K562 (cell line): Measurements from ENCODE around the gene IRF1. TPM values are rescaled to one million over a fixed set of nuclear protein-coding genes. Genes with fewer than 3 reads are reported as not detected.

Experiments used
- C11orf30 ChIP-seq: fragments of 450-650 bp; IDR thresholded peaks from 2 replicates; pipeline ENCODE4 v1.6.1; 2016; ENCODE audit warnings: low read depth, mild to moderate bottlenecking
- CBX8 ChIP-seq: fragments of 200-600 bp; sonication (generic); IDR thresholded peaks from 2 replicates; pipeline ENCODE4 v1.6.1; 2012; ENCODE audit warnings: borderline replicate concordance, mixed run types, low read depth, mild to moderate bottlenecking, moderate library complexity, mixed read lengths, low read length, control low read depth, inconsistent platforms; ENCODE audit not compliant: poor library complexity, severe bottlenecking; ENCODE audit errors: extremely low read depth
- HDAC1 ChIP-seq, 2 experiments: fragments of 450-650 bp; IDR thresholded peaks; 2 replicates each; pipeline ENCODE4 v1.6.1; 2016 to 2017; ENCODE audit warnings: inconsistent platforms in 1 of 2, mild to moderate bottlenecking in 1 of 2, moderate library complexity in 1 of 2
- NBN ChIP-seq: fragments of 450-650 bp; IDR thresholded peaks from 2 replicates; pipeline ENCODE4 v1.6.1; 2016; ENCODE audit warnings: low read depth, mild to moderate bottlenecking
- NFXL1 ChIP-seq: fragments of 450-650 bp; formaldehyde crosslinking; IDR thresholded peaks from 2 replicates; pipeline ENCODE4 v1.4.0; 2021; ENCODE audit warnings: mild to moderate bottlenecking
- POLR2A ChIP-seq: fragments of 450-650 bp; conservative IDR thresholded peaks from 2 replicates; pipeline ENCODE4 v1.6.1; 2016
- ZNF124 ChIP-seq: sonication (generic); formaldehyde crosslinking; IDR thresholded peaks from 2 replicates; pipeline ENCODE4 v1.8.1; 2022; ENCODE audit warnings: missing genetic modification reagents
- ZNF408 ChIP-seq: fragments of 250-450 bp; sonication (Bioruptor Pico); IDR thresholded peaks from 2 replicates; pipeline ENCODE4 v1.4.0; 2020; ENCODE audit warnings: low read depth, mild to moderate bottlenecking, moderate library complexity
- polyA plus RNA-seq, 8 experiments: library from polyadenylated mRNA; depleted of rRNA in 4 of 8; stranded (reverse) in 5 of 8; unstranded in 3 of 8; fragments of >200 nt; fragmentation: Nextera tagmentation in 2 of 8; fragmentation: Illumina TruSeq in 1 of 8; extraction: Ambion mirVana in 2 of 8; extraction: Trizol in 1 of 8; gene quantifications; 2 replicates each; pipeline versions ENCODE4 v1.2.1 to v1.2.3, GENCODE V29; 2011 to 2014; ENCODE audit warnings: inconsistent platforms in 1 of 8, missing spikeins in 1 of 8
- total RNA-seq, 7 experiments: library from RNA; depleted of rRNA in 6 of 7; stranded (reverse); fragments of >200 nt in 6 of 7; fragmentation: Illumina TruSeq in 2 of 7; extraction: Trizol in 2 of 7; gene quantifications; 2 replicates each; pipeline versions ENCODE4 v1.2.1 to v1.2.3, GENCODE V29; 2011 to 2021; ENCODE audit warnings: low replicate concordance in 1 of 7
- TF ChIP-seq, protein P1 (sequence below): fragments of 450-650 bp; formaldehyde crosslinking; IDR thresholded peaks from 2 replicates; pipeline ENCODE4 v1.4.0; 2020; ENCODE audit warnings: mild to moderate bottlenecking, moderate library complexity
- TF ChIP-seq, protein P2 (sequence below): fragments of 250-450 bp; sonication (Bioruptor Pico); IDR thresholded peaks from 2 replicates; pipeline ENCODE4 v1.9.0; 2021; ENCODE audit warnings: mild to moderate bottlenecking, inconsistent platforms
- TF ChIP-seq, protein P3 (sequence below), 2 experiments: fragments of 450-650 bp; IDR thresholded peaks; 2 replicates each; pipeline ENCODE4 v1.6.1; 2018; ENCODE audit warnings: mild to moderate bottlenecking in 2 of 2, low read depth in 1 of 2; ENCODE audit not compliant: partially characterized antibody in 2 of 2
- TF ChIP-seq, protein P4 (sequence below): sonication (generic); formaldehyde crosslinking; IDR thresholded peaks from 2 replicates; pipeline ENCODE4 v1.5.0; 2020; ENCODE audit warnings: missing genetic modification reagents
- TF ChIP-seq, protein P5 (sequence below): sonication (generic); formaldehyde crosslinking; IDR thresholded peaks from 2 replicates; pipeline ENCODE4 v1.9.0; 2022; ENCODE audit warnings: mild to moderate bottlenecking, missing genetic modification reagents

The IRF1 gene
- total and polyA plus RNA-seq, 9 of the 15 experiments (the other 6 are each of a cell fraction or from before 2014, with no cell fraction given) = 1.1 to 12.3 (median 5.9) TPM

DNA sequence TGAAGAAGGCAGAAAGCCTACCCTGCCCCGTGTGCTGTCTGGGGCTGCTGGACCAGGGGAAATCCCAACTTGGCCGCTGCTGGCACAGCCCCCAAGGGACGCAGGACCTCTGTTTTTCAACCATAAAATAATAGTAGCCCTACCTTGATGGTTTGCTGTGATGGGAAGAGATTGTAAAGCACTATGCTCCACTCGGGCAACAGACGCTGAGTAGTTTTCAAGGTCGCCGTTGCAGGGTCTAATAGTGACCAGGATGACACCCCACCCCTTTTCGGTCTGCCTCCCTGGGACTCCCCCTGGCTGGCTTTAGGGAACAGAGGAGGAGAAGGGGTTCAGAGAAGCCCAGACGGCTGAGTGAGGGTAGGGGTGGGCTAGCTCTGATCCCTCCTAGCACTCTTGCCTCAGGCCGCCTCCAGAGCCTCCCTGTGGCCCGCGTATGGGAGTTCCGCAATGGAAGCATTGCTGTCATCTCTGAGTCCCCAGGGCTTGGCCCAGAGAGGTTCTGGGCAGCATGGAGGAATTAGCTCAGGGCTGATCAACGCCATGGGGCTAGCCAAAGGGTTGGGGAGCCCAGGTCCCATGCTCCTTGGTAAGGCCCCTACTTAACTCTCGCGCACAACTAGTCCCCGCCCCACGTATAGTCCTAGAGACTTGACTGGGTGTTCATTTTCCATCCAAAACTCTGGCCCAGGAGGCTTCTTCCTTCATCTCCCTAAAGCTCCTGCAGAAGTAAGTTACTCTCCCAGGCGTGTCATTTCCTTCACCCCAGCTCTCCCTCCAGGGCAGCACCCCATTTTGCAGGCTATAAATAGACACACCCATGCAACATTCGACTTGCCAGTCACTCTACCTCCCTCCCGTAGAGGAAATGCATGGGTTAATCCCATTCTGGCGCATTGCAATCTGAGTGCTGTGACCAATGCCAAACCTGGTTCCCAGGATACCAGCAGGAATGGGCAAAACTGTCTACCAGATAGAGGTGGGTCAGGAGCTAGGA, 1.1 kb upstream of the IRF1 start (continued):
- TF ChIP-seq, protein P1, sequence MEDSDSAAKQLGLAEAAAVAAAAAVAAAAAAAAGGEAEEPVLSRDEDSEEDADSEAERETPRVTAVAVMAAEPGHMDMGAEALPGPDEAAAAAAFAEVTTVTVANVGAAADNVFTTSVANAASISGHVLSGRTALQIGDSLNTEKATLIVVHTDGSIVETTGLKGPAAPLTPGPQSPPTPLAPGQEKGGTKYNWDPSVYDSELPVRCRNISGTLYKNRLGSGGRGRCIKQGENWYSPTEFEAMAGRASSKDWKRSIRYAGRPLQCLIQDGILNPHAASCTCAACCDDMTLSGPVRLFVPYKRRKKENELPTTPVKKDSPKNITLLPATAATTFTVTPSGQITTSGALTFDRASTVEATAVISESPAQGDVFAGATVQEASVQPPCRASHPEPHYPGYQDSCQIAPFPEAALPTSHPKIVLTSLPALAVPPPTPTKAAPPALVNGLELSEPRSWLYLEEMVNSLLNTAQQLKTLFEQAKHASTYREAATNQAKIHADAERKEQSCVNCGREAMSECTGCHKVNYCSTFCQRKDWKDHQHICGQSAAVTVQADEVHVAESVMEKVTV (CRISPR knock-in tag) = no peak
- TF ChIP-seq HDAC1 (IDR thresholded peaks at IDR 0.05) (no peak), POLR2A (no peak), ZNF124 (CRISPR knock-in tag) (no peak), CBX8 (no peak), ZNF408 (CRISPR knock-in tag) (no peak), NBN (no peak), NFXL1 (no peak), C11orf30 (no peak)
- TF ChIP-seq, protein P2, sequence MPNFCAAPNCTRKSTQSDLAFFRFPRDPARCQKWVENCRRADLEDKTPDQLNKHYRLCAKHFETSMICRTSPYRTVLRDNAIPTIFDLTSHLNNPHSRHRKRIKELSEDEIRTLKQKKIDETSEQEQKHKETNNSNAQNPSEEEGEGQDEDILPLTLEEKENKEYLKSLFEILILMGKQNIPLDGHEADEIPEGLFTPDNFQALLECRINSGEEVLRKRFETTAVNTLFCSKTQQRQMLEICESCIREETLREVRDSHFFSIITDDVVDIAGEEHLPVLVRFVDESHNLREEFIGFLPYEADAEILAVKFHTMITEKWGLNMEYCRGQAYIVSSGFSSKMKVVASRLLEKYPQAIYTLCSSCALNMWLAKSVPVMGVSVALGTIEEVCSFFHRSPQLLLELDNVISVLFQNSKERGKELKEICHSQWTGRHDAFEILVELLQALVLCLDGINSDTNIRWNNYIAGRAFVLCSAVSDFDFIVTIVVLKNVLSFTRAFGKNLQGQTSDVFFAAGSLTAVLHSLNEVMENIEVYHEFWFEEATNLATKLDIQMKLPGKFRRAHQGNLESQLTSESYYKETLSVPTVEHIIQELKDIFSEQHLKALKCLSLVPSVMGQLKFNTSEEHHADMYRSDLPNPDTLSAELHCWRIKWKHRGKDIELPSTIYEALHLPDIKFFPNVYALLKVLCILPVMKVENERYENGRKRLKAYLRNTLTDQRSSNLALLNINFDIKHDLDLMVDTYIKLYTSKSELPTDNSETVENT (CRISPR knock-in tag) = no peak
- TF ChIP-seq, protein P3, sequence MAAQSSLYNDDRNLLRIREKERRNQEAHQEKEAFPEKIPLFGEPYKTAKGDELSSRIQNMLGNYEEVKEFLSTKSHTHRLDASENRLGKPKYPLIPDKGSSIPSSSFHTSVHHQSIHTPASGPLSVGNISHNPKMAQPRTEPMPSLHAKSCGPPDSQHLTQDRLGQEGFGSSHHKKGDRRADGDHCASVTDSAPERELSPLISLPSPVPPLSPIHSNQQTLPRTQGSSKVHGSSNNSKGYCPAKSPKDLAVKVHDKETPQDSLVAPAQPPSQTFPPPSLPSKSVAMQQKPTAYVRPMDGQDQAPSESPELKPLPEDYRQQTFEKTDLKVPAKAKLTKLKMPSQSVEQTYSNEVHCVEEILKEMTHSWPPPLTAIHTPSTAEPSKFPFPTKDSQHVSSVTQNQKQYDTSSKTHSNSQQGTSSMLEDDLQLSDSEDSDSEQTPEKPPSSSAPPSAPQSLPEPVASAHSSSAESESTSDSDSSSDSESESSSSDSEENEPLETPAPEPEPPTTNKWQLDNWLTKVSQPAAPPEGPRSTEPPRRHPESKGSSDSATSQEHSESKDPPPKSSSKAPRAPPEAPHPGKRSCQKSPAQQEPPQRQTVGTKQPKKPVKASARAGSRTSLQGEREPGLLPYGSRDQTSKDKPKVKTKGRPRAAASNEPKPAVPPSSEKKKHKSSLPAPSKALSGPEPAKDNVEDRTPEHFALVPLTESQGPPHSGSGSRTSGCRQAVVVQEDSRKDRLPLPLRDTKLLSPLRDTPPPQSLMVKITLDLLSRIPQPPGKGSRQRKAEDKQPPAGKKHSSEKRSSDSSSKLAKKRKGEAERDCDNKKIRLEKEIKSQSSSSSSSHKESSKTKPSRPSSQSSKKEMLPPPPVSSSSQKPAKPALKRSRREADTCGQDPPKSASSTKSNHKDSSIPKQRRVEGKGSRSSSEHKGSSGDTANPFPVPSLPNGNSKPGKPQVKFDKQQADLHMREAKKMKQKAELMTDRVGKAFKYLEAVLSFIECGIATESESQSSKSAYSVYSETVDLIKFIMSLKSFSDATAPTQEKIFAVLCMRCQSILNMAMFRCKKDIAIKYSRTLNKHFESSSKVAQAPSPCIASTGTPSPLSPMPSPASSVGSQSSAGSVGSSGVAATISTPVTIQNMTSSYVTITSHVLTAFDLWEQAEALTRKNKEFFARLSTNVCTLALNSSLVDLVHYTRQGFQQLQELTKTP (IDR thresholded peaks at IDR 0.05; ENCODE audit: low read depth in 1 of 2, partially characterized antibody in 2 of 2) = no peak
- TF ChIP-seq, protein P4, sequence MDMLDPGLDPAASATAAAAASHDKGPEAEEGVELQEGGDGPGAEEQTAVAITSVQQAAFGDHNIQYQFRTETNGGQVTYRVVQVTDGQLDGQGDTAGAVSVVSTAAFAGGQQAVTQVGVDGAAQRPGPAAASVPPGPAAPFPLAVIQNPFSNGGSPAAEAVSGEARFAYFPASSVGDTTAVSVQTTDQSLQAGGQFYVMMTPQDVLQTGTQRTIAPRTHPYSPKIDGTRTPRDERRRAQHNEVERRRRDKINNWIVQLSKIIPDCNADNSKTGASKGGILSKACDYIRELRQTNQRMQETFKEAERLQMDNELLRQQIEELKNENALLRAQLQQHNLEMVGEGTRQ (CRISPR knock-in tag) = no peak
- TF ChIP-seq, protein P5, sequence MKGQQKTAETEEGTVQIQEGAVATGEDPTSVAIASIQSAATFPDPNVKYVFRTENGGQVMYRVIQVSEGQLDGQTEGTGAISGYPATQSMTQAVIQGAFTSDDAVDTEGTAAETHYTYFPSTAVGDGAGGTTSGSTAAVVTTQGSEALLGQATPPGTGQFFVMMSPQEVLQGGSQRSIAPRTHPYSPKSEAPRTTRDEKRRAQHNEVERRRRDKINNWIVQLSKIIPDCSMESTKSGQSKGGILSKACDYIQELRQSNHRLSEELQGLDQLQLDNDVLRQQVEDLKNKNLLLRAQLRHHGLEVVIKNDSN (CRISPR knock-in tag) = no peak
